Stimulated activated CD8-positive, alpha-beta memory T cell treated with anti-CD3 and anti-CD28 coated beads, Interleukin-7, amount 100 ng/mL, for 24 hours (primary cell): Measurements from ENCODE around the gene CEACAM19.
"Not testable (repeated sequence)": the region's sequence is repeated elsewhere in the genome, so short reads cannot be mapped to it uniquely, and the experiment has no call there.

Experiments used
- DNase-seq: peaks from one replicate; pipeline ENCODE4 v3.0.0-alpha.2; 2020; ENCODE audit warnings: low read depth

CEACAM19 gene, protein sequence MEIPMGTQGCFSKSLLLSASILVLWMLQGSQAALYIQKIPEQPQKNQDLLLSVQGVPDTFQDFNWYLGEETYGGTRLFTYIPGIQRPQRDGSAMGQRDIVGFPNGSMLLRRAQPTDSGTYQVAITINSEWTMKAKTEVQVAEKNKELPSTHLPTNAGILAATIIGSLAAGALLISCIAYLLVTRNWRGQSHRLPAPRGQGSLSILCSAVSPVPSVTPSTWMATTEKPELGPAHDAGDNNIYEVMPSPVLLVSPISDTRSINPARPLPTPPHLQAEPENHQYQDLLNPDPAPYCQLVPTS

DNA sequence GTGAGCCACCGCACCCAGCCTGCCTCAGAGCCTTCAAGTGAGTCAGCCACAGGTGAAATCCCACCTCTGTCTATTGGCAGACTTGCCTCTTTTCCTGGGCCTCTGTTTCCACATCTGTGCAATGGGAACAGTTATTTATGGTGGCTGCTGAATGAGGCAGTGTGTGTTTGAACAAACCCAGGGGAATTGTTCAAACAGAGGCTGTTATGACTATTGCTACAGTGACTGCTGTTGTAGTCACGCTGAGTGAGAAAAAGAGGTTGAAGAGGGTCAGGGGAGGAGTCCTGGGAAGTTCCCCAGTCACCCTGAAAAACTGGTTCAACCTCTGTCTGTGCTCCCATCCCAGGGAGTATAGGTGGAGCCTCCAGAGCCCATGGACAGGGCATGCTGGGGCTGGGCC lies at the start of gene CEACAM19:
TSS of gene CEACAM19 (plus strand) at position 83 of the 400 bp plus-strand sequence. CDS start 450 bp downstream, outside the sequence.
- no peak for DNase-seq

DNA sequence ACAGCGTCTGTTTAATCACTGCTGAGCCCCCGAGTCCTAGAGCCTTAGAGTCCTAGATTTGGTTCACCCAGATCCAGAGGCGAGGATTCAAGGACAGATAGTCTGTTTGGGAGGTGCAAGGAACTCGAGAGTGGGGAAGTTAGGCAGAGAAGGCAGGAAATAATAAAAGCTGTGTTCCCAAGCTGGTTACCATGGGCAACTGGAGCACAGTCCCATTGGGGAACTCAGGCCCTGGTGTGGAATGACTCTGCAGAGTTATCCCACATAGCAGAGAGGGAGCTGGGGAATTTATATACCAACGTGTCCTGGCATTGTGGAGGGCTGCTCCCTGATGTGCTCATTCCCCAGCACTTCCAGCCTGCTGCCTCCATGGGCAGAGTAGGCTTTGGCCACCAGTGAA lies 48.2 kb upstream of the CEACAM19 start:
- no peak for DNase-seq

DNA sequence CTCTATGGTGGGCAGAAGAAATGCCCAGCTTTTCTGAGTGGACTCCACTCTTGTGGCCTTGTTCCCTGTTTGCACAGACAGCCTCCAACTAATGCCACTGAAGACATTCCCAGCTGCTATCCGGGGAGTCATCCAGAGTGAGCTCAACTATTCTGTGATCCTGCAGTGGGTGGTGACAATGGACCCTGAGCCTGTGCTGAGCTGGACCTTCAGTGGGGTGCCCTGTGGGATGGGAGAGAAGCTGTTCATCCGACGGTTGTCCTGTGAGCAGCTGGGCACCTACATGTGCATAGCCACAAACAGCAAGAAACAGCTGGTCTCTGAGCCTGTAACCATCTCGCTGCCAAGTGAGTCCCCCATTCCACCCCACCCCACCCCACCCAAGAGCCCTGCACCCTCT lies 47.7 kb upstream of the CEACAM19 start:
- no peak for DNase-seq

DNA sequence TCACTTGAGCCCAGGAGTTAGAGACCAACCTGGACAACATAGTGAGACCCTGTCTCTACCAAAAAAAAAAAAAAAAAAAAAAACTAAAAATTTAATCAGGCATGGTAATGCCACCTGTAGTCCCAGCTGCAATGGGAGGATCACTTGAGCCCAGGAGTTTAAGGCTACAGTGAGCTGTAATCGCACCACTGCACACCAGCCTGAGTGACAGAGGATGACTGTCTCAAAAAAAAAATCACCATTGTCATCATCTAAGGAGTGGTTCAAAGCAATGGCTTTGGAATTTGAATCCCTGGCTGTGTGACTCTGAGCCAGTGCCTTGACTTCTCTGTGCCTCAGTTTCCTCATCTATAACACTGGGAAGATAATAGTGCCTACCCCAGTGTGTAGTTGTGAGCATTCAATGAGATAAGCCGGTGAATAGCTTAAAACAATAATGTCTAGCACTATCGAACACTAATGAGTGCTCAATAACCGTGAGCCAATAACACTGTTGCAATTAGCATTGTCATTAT lies 46.4 kb upstream of the CEACAM19 start:
- no peak for DNase-seq

DNA sequence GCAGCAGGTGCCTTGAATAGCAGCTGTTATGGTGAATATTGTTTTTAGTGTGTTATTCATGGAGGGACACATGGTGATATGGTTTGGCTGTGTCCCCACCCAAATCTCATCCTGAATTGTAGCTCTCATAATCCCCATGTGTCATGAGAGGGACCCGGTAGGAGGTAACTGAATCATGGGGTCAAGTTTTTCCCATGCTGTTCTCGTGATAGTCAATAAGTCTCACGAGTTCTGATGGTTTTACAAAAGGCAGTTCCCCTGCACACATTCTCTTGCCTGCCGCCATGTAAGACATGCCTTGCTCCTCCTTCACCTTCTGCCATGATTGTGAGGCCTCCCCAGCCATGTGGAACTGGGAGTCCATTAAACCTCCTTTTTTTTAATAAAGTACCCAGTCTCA lies 45.6 kb upstream of the CEACAM19 start:
- DNase-seq, result not testable (repeated sequence)

DNA sequence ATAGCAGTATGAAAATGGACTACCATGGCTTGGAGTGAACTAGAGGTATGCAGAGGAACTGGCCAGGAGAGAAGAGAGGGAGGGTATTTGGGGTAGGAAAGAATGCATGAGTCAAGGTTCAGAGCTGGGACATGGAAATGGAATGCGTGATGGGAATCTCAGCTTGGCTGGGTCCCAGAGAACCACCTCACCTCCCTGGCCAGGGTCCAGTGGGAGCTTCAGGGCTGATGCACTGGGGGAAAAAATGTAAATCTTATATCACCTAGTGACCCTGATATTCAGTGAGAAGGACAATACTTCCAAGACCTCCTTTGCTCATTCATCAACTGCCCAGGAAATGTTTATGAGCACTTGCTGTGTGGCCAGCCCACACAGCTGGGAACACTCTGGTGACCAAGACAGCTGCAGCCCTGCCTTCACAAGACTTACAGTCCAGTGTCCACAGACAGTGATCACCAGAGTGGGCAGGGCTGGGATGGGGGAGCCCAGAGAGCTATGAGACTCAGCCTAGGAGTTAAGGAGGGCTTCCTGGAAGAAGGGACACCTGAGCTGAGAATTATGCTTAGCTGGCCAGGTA lies 45.1 kb upstream of the CEACAM19 start:
- DNase-seq, result no peak

DNA sequence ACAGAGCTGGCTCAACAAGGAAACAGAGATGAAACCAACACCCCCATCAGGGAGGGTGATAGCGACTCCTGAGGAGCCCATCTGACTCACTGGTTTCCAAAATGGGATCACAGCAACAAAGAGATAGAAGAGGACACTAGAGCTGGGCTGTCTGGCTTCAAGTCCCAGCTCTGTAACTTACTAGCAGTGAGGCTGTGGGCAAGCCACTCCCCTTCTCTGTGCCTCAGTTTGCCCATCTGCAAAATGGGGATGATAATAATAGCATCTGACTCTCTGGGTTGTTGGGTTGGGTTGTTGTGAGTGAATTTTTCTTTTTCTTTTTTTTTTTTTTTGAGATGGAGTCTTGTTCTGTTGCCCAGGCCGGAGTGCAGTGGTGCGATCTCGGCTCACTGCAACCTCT lies 43.7 kb upstream of the CEACAM19 start:
- DNase-seq, result no peak

DNA sequence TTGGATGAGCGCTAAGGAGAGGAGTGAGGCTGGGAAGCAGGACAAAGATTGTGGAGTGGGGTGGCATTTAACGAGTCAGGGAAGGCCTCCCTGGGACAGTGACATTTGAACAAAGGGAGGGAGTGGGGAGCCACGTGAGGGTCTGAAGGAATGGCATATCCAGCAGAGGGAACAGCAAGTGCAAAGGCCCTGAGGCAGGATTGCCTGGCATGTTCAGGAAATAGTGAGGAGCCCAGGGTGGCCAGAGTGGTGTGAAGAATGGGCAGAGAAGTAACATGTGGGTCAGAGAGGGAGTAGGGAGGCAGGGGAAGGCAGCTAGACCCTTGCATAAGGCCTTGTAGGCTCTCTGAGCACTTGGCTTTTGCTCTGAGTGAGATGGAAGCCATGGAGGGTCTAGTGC lies 42.5 kb upstream of the CEACAM19 start:
- no peak for DNase-seq

DNA sequence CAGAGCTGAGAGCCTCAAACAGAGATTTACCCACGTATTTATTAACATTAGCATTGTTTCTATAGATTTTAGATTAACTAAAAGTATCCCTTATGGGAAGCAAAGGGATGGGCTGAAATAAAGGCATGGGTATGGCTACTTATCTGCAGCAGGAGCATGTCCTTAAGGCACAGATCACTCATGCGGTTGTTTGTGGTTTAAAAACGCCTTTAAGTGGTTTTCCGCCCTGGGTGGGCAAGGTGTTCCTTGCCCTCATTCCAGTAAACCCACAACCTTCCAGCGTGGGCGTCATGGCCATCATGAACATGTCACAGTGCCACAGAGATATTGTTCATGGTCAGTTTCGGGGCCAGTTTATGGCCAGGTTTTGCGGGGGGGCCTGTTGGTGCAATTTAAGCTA lies 39.7 kb upstream of the CEACAM19 start:
- not testable (repeated sequence) for DNase-seq

DNA sequence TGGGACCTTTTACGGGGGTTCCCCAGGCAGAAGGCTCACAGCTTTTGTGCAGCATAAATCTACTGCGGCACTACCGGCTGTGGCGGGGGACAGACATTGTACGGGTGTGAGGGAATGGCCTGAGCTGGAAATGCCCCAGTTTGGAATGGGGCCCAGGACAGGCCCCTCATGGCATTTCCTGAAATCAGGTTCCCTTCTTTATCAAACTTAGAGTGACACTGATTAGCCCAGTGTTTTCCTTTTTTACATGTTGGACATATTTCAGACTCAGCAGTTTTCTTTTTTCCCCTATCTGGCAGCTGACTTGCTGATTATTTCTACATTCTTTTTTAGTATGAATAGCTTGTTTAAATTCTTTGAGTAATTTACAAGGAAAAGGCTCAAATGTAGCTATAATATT lies 37.2 kb upstream of the CEACAM19 start:
- DNase-seq, result not testable (repeated sequence)

DNA sequence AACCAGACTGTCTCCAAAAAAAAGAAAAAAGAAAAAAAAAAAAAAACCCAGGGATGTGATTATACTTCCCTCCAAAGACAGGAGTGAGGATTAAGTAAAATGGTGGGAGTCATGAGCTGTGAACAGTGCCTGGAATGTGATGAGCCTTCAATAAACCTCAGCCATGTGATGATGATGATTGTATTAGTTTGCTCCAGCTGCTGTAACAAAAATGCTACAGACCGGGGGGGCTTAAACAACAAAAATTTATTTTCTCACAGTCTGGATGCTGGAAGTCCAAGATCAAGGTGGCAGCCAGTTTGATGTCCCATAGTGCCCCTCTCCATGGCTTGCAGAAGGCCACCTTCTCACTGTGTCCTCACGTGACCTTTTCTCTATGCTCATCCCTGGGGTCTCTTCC lies 36.5 kb upstream of the CEACAM19 start:
- no peak for DNase-seq

DNA sequence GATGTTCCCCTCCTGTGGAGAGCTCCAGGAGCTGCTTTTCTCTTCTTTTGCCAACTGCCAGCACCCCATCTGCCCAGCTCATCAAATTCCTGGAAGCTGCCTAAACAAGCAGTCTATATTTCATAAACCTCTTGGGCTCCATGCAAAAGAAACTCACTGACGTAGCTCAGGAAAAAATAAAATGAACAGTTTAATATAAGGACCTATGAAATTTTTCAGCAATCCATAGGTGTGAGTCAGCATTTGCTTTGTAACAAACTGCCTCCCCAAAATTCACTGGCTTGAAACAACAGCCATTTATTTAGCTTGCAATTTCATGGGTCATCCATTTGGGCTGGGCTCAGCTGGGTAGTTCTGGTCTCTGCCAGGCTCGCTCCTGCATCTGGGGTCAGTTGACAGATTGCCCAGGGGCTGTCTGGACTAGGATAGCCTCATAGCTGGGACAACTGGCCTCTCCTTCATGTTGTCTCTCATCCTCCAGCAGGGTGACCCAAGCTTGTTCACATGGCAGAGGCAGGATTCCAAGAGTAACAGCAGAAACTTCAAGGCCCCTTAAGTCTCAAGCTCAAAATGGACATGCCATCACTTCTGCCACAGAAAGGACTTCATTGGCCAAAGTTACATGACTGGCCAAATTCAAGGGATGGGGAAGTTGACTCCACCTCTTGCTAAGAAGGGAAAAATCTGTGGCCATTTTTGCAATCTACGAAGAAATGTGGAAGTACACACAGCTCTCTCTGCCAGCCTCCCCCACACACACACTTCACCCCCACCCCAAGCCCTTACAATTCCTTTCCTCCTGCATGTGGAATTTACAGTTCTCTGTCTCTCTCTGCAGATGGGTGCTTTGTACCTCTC lies 35.5 kb upstream of the CEACAM19 start:
- no peak for DNase-seq

DNA sequence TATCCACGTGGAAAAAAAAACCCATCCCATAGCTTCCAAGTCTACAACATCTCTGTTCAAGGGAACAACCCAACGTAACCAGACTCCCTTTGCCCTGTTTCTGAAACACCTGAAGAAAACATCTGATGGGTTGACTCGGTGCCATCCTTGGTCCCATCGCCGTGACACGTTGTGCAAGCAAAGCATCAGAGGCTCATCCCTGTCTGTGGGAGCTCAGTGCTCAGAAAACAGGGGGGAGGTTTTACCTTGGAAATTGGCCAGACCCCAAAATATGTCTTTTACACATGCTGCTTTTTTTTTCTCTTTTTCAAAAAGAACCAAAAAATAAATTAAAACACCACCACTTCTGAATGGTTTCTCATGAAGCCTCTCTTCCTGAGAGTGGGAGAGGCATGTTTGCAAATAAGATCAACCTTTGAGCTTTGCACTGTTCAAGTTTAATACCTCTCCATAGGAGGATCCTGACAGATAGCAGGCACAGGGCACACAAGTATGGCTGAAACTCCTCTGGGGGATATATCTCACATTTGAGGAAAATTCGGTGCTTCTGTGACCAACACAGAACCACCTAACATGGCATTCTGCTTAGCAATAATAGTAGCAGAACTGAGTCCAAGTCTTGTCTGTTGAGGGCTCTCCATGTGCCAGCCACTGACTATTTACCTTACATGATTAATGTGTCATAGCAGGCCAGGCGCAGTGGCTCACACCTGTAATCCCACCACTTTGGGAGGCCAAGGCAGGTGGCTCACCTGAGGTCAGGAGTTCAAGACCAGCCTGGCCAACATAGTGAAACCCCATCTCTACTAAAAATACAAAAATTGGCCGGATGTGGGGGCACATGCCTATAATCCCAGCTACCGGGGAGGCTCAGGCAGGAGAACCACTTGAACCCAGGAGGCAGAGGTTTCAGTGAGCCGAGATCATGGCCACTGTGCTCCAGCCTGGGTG lies 34.6 kb upstream of the CEACAM19 start:
- no peak for DNase-seq

DNA sequence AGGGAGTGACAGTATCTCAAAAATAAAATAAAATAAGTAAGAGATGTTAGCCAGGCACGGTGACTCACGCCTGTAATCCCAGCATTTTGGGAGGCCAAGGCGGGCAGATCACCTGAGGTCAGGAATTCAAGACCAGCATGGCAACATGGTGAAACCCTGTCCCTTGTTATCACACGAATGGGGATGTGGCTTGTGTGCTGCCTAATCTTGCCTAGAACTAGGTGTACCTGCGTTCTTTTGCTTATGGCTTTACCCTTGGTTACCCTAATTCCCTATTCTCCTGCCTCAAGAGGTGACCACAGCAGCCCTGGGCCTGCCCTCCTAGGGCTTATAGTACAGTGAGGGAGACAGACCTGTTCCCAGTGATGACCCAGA lies 33.9 kb upstream of the CEACAM19 start:
- DNase-seq, result no peak

DNA sequence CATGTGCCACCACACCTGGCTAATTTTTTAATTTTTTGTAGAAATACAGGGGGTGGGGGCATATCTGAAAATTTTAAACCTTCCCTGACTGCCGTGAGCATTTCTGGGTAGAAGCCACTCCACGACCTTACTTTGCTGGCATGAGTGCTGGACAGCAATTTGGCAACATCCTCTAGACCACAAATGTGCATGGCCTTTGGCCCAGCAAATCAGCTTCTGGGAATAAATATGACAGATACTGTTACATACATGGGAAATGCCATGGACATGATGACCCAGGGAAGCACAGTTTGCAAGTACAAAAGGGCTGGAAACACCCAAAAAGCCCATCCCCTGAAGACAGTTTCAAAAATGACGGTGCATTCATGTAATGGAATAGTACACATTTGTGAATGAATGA lies 30.8 kb upstream of the CEACAM19 start:
- no peak for DNase-seq

DNA sequence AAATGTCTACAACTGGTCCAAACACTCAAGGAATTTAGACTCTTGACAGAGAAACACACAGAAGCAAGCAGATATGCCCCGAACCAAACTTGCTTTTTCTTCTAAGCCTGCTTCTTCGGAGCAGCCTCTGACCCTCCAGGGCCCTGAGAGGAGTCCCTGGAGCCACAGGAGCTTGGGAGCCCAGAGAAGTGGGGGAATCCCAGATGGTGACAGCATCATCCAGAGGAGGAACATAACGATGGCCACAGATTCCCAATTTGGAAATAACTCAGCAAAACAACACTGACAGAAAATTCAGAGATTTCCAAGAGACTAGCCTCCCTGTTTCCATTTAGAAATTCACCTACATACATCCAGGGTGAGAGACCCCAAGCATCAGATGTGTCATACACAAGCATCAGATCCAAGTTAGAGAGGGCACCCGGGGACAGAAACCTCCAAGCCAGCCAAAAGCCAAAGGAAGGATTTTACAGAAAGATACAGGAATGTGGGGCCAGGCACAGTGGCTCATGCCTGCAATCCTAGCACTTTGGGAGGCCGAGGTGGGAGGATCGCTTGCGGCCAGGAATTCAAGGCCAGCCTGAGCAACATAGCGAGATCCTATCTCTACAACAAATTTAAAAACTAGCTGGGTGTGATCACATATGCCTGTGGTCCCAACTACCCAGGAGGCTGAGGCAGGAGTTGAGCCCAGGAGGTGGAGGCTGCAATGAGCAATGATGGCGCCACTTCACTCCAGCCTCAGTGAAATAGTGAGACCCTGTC lies 29.6 kb upstream of the CEACAM19 start:
- no peak for DNase-seq

DNA sequence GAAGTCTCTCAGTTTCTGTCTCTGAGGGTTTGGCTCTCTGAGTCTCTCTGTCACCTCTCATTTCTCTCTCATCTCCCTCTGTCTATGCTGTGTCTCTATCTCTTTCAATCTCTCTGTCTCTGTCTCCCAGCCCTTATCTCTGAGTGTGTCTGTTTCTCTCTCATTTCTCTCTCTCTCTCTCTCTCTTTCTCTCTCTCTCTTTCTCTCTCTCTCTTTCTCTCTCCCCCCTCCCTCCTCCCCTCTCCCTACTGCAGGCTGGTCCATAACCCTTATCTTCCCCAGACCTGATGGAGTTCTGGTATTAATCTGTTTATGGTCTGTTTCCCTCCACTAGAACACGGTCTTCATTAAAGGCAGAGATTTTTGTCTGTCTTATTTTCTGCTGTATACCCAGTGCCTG lies 28.9 kb upstream of the CEACAM19 start:
- no peak for DNase-seq

DNA sequence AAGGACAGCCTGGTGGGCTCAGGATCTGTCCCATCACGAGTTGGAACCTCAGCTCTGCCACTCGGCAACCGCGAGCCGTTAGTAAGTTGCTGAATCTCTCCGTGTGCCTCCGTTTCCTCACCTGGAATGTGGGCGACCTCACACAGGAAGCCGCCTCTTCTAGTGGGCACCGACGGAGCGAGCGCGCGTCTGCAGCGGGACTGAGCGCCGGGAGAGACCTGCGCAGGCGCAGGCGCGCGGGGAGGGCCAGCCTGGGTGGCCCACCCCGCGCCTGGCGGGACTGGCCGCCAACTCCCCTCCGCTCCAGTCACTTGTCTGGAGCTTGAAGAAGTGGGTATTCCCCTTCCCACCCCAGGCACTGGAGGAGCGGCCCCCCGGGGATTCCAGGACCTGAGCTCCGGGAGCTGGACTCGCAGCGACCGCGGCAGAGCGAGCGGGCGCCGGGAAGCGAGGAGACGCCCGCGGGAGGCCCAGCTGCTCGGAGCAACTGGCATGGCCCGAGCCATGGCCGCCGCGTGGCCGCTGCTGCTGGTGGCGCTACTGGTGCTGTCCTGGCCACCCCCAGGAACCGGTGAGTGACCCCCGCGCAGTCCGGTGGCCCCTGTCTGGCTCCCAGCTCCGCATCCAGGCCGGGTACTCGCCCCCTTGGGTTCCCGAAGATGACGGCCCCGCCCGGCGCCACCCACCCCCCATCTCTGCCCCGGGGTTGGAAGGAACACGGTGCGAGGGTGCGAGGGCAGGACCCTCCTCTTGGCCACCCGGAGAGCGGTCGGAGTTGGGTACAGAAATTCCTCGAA lies 27.5 kb upstream of the CEACAM19 start, which contains the start of gene PVR:
TSS of gene PVR (plus strand) at position 306 of the 797 bp plus-strand sequence. CDS start at position 493, 187 bp downstream.
- DNase-seq, result peak; percentile 19

DNA sequence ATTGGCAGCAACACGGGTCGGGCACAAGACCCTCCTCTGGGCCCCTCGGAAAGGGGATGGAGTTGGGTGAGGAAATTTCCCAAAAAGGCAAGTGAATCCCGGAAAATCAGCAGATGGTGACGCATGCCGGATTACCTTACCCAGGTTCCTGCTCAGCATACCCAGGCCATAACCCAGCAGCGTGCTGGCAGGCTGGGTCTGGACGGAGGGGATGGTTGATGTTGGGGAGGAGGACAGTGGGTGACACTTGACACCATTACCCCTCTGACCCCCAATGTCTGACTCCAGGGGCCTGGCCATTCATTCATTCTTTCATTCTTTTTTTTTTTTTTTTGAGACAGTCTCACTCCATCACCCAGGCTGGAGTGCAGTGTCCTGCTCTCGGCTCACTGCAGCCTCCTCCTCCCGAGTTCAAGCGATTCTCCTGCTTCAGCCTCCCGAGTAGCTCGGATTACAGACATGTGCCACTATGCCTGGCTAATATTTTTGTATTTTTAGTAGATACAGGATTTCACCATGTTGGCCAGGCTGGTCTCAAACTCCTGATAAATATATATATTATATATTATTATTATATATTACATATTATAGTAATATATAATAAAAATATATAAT lies 26.8 kb upstream of the CEACAM19 start:
- no peak for DNase-seq
